Panc1 (cell line): ENCODE results near the gene OSBPL8. TPM values are rescaled to one million over a fixed set of nuclear protein-coding genes. Genes with fewer than 3 reads are reported as not detected.

ENCODE experiments used
- ATAC-seq: fragments of 200-7000 bp; cut with Tn5 transposase; 2 replicates; pipeline ENCODE4 v1.9.1; 2020; ENCODE audit warnings: mild to moderate bottlenecking, moderate library complexity
- BruUV-seq: library from RNA; stranded (reverse); fragments of 400-500 nt; replicated peaks from 2 replicates; lab custom pipeline; 2021; lab: Mats Ljungman, UMichigan
- CTCF ChIA-PET: fragments of 300-600 bp; sonication (Branson Sonifier 250); formaldehyde crosslinking; loops from one replicate; lab custom pipeline; 2022; ENCODE audit warnings: antibody characterized with exemption; lab: Charles Lee
- POLR2A ChIA-PET: fragments of 300-600 bp; sonication (Branson Sonifier 250); formaldehyde crosslinking; loops from one replicate; lab custom pipeline; 2022; ENCODE audit warnings: antibody characterized with exemption; lab: Charles Lee
- DNase-seq: peaks from one replicate; pipeline ENCODE4 v3.0.0-alpha.2; 2010; ENCODE audit warnings: low read depth, low spot score
- H3K27ac ChIP-seq: 2 replicates; pipeline ENCODE4 v1.5.1; 2011; ENCODE audit warnings: mild to moderate bottlenecking, low read length, inconsistent platforms
- H3K27me3 ChIP-seq: fragments of 200-500 bp; sonication (Bioruptor generic); 2 replicates; pipeline ENCODE4 v1.6.0; 2014; ENCODE audit warnings: low read length, inconsistent platforms; ENCODE audit not compliant: control insufficient read depth, insufficient read depth
- H3K36me3 ChIP-seq: fragments of 200-500 bp; sonication (Bioruptor generic); 2 replicates; pipeline ENCODE4 v1.5.1; 2014; ENCODE audit warnings: inconsistent platforms, mild to moderate bottlenecking, low read length, moderate library complexity; ENCODE audit not compliant: control insufficient read depth, insufficient read depth
- H3K4me1 ChIP-seq: 2 replicates; pipeline ENCODE4 v1.5.1; 2011; ENCODE audit warnings: inconsistent platforms, mild to moderate bottlenecking, low read length, moderate library complexity; ENCODE audit not compliant: control insufficient read depth, insufficient read depth
- H3K4me3 ChIP-seq, 2 experiments: 2 replicates each; pipeline ENCODE4 v1.5.1; 2011 to 2012; ENCODE audit warnings: low read depth in 2 of 2, low read length in 2 of 2, mild to moderate bottlenecking in 2 of 2, inconsistent platforms in 1 of 2, moderate library complexity in 1 of 2
- H3K9me3 ChIP-seq: fragments of 200-500 bp; sonication (Bioruptor generic); 2 replicates; pipeline ENCODE4 v1.5.1; 2014; ENCODE audit warnings: low read depth, mild to moderate bottlenecking, inconsistent platforms, low read length, moderate library complexity; ENCODE audit not compliant: control insufficient read depth, insufficient read depth
- POLR2AphosphoS5 ChIP-seq: IDR thresholded peaks from 2 replicates; pipeline ENCODE4 v1.6.1; 2012; ENCODE audit warnings: mild to moderate bottlenecking, low read depth, low read length, moderate library complexity
- SIN3A ChIP-seq: IDR thresholded peaks from 2 replicates; pipeline ENCODE4 v1.6.1; 2012; ENCODE audit warnings: low read depth, mild to moderate bottlenecking, low read length, moderate library complexity, borderline replicate concordance; ENCODE audit not compliant: insufficient read depth
- TCF7L2 ChIP-seq: IDR thresholded peaks from 2 replicates; pipeline ENCODE4 v1.6.1; 2011; ENCODE audit warnings: mild to moderate bottlenecking, low read depth, low read length, inconsistent platforms
- in situ Hi-C: cut with HindIII; loops from 2 replicates; pipeline ENCODE4 v1.10.0; 2016; ENCODE audit warnings: low sequenced_read_pairs, low pct_unique_long_range_greater_than_20kb
- intact Hi-C: fragments of 100-400 bp; cut with micrococcal nuclease; formaldehyde crosslinking; loops from one replicate; pipeline ENCODE4 v1.10.0; 2022; ENCODE audit not compliant: unreplicated experiment
- total RNA-seq: library from RNA; stranded (reverse); gene quantifications from one replicate; pipeline ENCODE4 v1.2.1, GENCODE V29; 2021; ENCODE audit not compliant: unreplicated experiment
- TF ChIP-seq, protein P1 (sequence below): fragments of 450-650 bp; IDR thresholded peaks from 2 replicates; pipeline ENCODE4 v1.5.1; 2017; ENCODE audit warnings: mild to moderate bottlenecking
- TF ChIP-seq, protein P2 (sequence below), 2 experiments: IDR thresholded peaks; 2 replicates each; pipeline ENCODE4 v1.6.1; 2011 to 2012; ENCODE audit warnings: low read depth in 2 of 2, control low read depth in 1 of 2, low read length in 1 of 2, mild to moderate bottlenecking in 1 of 2, moderate library complexity in 1 of 2; ENCODE audit not compliant: insufficient read depth in 1 of 2

The OSBPL8 gene
- total RNA-seq, 1 experiment from 2014 or later, result 76.9 TPM

DNA sequence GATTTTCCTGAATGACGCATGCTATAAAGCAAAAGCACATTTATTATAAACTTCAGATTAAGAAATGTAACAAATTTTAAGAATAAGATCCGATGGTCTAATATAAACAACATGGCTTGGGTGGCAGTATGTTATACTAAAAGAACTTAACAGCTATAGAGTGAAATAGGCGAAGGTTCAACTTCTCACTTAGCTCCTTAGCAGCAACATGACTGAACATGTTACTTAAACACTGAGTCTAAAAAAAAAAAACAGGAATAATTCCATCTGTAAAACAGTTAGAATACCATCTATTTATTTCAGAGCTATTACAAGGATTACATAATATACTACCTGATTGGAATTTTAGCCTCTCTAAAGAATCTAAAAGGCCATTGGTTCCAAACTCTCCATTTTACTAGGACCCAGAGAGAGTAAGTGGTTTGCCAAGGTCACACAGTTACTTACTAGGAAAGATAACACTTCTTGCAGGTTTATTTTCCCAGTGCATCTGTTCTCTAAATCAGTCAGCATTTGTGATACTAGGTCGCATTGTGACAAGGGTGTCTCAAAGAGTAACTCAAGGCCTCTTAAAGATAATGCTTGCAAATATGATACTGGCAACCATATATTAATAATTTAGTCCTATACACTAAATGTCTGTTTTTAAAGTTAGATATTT lies 14.8 kb downstream of the OSBPL8 start:
- DNase-seq (no peak), ATAC-seq (no peak)
- ChIA-PET CTCF (interaction anchor here (0.6 kb wide), 1 partner anchor 43 kb away, joined by 3 read pairs; no protein-coding TSS in a partner anchor), POLR2A (no interaction called here)
- in situ Hi-C loops (no loop called here), intact Hi-C loops (no loop called here)
- no TSS peak for BruUV-seq
- no peak overlapping the region for H3K4me3 ChIP-seq
- TF ChIP-seq POLR2AphosphoS5 (no peak), TCF7L2 (no peak), SIN3A (no peak)
- TF ChIP-seq, protein P1, sequence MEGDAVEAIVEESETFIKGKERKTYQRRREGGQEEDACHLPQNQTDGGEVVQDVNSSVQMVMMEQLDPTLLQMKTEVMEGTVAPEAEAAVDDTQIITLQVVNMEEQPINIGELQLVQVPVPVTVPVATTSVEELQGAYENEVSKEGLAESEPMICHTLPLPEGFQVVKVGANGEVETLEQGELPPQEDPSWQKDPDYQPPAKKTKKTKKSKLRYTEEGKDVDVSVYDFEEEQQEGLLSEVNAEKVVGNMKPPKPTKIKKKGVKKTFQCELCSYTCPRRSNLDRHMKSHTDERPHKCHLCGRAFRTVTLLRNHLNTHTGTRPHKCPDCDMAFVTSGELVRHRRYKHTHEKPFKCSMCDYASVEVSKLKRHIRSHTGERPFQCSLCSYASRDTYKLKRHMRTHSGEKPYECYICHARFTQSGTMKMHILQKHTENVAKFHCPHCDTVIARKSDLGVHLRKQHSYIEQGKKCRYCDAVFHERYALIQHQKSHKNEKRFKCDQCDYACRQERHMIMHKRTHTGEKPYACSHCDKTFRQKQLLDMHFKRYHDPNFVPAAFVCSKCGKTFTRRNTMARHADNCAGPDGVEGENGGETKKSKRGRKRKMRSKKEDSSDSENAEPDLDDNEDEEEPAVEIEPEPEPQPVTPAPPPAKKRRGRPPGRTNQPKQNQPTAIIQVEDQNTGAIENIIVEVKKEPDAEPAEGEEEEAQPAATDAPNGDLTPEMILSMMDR, result no peak
- TF ChIP-seq, protein P2, sequence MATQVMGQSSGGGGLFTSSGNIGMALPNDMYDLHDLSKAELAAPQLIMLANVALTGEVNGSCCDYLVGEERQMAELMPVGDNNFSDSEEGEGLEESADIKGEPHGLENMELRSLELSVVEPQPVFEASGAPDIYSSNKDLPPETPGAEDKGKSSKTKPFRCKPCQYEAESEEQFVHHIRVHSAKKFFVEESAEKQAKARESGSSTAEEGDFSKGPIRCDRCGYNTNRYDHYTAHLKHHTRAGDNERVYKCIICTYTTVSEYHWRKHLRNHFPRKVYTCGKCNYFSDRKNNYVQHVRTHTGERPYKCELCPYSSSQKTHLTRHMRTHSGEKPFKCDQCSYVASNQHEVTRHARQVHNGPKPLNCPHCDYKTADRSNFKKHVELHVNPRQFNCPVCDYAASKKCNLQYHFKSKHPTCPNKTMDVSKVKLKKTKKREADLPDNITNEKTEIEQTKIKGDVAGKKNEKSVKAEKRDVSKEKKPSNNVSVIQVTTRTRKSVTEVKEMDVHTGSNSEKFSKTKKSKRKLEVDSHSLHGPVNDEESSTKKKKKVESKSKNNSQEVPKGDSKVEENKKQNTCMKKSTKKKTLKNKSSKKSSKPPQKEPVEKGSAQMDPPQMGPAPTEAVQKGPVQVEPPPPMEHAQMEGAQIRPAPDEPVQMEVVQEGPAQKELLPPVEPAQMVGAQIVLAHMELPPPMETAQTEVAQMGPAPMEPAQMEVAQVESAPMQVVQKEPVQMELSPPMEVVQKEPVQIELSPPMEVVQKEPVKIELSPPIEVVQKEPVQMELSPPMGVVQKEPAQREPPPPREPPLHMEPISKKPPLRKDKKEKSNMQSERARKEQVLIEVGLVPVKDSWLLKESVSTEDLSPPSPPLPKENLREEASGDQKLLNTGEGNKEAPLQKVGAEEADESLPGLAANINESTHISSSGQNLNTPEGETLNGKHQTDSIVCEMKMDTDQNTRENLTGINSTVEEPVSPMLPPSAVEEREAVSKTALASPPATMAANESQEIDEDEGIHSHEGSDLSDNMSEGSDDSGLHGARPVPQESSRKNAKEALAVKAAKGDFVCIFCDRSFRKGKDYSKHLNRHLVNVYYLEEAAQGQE (IDR thresholded peaks at IDR 0.05; ENCODE audit: insufficient read depth in 1 of 2, low read depth in 2 of 2, low read length in 1 of 2), result no peak
- H3K4me1 ChIP-seq, result peaks cover 15% of the 10 kb centered on the region
- H3K9me3 ChIP-seq, result no peaks in the 10 kb centered on the region
- H3K27me3 ChIP-seq, result no peaks in the 10 kb centered on the region
- H3K36me3 ChIP-seq, result no peaks in the 10 kb centered on the region
- H3K27ac ChIP-seq, result no peak overlapping the region

DNA sequence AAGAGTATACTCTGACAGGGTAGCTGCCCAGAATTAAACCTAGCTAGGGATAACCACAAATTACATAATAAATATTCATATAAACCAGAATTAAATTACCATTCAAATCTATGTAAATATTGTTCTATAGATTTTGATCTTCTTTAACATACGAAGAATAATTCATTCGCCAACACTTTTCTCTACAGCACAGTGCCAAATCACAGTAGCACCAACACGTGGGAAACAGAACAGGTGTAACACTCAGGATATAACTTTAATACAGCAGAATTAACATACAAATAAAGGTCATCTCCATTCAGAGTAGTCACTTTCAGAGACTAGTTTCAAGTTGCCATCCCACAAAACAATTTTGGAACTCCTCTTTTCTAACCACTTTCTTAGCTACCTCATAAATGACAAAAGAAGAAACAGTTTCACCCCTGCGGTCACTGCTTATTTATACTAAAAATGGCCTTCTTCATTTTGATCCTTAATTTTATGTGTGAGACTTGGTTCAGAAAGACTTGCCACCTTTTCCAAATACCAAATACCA lies 15.7 kb downstream of the OSBPL8 start:
- intact Hi-C loops, result no loop called here
- Histone ChIP-seq H3K27me3 (no peaks in the 10 kb centered on the region), H3K9me3 (no peaks in the 10 kb centered on the region), H3K4me3 (no peak overlapping the region), H3K4me1 (peaks cover 13% of the 10 kb centered on the region), H3K36me3 (no peaks in the 10 kb centered on the region), H3K27ac (no peak overlapping the region)
- BruUV-seq, result no TSS peak
- POLR2A ChIA-PET, result no interaction called here
- DNase-seq (no peak), ATAC-seq (no peak)
- TF ChIP-seq TCF7L2, result no peak
- TF ChIP-seq, protein P1, result no peak
- in situ Hi-C loops, result no loop called here
- CTCF ChIA-PET, result interaction anchor here (0.6 to 0.7 kb wide), 2 partner anchors 12 to 43 kb away, joined by 3 read pairs; no protein-coding TSS in a partner anchor
